Mucosa of rectum (tissue), 2 donors: Measurements from ENCODE around the gene RIOK1.
A peak's percentile ranks its signal among the peaks of the same experiment; 100 is the strongest.
"Not testable (repeated sequence)": the region's sequence is repeated elsewhere in the genome, so short reads cannot be mapped to it uniquely, and the experiment has no call there.

Experiments used
- H3K27ac ChIP-seq, 2 donors: one replicate each; pipeline ENCODE4 v1.7.0; 2013; ENCODE audit warnings: inconsistent platforms in 2 of 2, low read depth in 2 of 2, low read length in 2 of 2
- H3K27me3 ChIP-seq, 2 donors: one replicate each; pipeline ENCODE4 v1.7.0; 2013; ENCODE audit warnings: low read length in 2 of 2; ENCODE audit not compliant: control insufficient read depth in 2 of 2, insufficient read depth in 2 of 2
- H3K36me3 ChIP-seq, 2 donors: one replicate each; pipeline ENCODE4 v1.7.0; 2013; ENCODE audit warnings: low read length in 2 of 2; ENCODE audit not compliant: control insufficient read depth in 2 of 2, insufficient read depth in 2 of 2
- H3K4me1 ChIP-seq, 2 donors: one replicate each; pipeline ENCODE4 v1.7.0; 2013; ENCODE audit warnings: low read length in 2 of 2, mild to moderate bottlenecking in 1 of 2; ENCODE audit not compliant: control insufficient read depth in 2 of 2, insufficient read depth in 2 of 2
- H3K4me3 ChIP-seq, 2 donors: one replicate each; pipeline ENCODE4 v1.7.0; 2013; ENCODE audit warnings: low read length in 2 of 2
- H3K9ac ChIP-seq, 2 donors: one replicate each; pipeline ENCODE4 v1.7.0; 2013; ENCODE audit warnings: low read length in 2 of 2, low read depth in 1 of 2, mild to moderate bottlenecking in 1 of 2
- H3K9me3 ChIP-seq, 2 donors: one replicate each; pipeline ENCODE4 v1.7.0; 2013; ENCODE audit warnings: low read length in 2 of 2; ENCODE audit not compliant: control insufficient read depth in 2 of 2
- donor health status: healthy.
- donor health status: Normal muscosa, but diverticular disease.

The RIOK1 gene

DNA sequence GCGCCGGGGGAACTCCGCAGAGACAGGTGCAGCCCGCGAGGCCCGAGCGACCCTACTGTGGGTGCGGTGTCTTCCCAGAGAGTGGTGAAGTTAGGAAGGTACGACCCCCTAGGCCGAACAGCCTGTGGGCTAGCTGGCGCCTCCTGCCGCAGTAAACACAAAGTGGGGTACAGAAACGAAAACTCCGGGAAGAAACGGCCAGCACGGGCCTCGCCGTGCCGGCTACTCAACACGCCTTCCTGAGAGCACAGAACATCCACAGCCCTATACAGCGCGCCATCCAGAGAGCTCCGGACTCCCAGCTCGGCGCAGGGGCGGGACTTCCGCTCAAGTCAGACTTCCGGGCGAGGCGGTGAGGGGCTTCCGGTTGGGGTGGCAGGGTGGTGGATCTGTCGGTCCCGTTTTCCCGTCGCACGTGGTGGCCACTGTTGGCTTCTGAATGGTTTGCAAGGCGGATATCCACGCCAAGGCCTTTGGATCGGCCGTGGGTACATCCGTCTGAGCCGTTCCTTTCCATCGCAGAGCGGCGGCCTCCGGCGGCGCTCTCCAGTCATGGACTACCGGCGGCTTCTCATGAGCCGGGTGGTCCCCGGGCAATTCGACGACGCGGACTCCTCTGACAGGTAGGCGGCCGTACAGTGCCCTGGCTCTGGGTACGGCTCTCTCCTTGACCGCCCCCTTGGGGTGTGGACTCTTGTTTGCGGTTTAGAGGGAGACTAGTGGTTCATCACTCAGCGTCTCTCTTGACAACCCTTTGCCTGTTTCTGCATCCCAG lies at the start of gene RIOK1, which contains the start of gene CAGE1:
Gene RIOK1 (plus strand): TSS at position 358 of the 775 bp plus-strand sequence. CDS start 195 bp downstream, at position 553.
Gene CAGE1 (minus strand): TSS at position 292 of the 775 bp plus-strand sequence. CDS start 2,569 bp downstream, outside the sequence.
- H3K27me3 ChIP-seq, result no peaks in the 10 kb centered on the region
- H3K4me1 ChIP-seq, result peaks cover 11 to 18% of the 10 kb centered on the region in 2 donors
- peak within 1 kb of the TSS; percentile 96 to 97 for H3K4me3 ChIP-seq
- H3K9me3 ChIP-seq, result no peaks in the 10 kb centered on the region
- peak within 1 kb of the TSS; percentile 87 to 97 for H3K9ac ChIP-seq
- H3K27ac ChIP-seq, result peak within 1 kb of the TSS; percentile 97 to 99
- H3K36me3 ChIP-seq, result peaks cover 4 to 12% of the 10 kb centered on the region in 2 donors

DNA sequence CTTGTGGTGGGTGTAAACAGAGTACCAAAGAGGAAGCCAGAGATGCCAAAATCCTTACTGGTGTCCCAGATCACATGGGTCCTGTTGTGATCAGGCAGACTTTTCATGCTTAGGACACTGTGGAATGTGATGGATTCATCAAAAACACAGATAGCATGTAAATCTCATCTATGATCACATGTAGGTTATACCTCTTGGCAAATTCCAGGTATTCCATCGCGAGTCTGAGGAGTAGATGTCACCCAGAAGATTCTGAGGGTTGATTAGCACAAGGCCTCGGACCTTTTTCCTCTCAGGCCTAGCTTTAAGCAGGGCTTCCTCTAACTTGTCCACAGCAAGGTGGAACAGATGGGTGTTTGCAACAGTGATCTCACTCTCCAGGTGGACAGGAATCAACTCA lies 48.3 kb upstream of the RIOK1 start:
- H3K4me1 ChIP-seq, result no peaks in the 10 kb centered on the region
- H3K27ac ChIP-seq, result no peak overlapping the region
- H3K9ac ChIP-seq, result no peak overlapping the region
- no peaks in the 10 kb centered on the region for H3K27me3 ChIP-seq
- no peak overlapping the region for H3K4me3 ChIP-seq
- no peaks in the 10 kb centered on the region for H3K9me3 ChIP-seq
- H3K36me3 ChIP-seq, result no peaks in the 10 kb centered on the region

DNA sequence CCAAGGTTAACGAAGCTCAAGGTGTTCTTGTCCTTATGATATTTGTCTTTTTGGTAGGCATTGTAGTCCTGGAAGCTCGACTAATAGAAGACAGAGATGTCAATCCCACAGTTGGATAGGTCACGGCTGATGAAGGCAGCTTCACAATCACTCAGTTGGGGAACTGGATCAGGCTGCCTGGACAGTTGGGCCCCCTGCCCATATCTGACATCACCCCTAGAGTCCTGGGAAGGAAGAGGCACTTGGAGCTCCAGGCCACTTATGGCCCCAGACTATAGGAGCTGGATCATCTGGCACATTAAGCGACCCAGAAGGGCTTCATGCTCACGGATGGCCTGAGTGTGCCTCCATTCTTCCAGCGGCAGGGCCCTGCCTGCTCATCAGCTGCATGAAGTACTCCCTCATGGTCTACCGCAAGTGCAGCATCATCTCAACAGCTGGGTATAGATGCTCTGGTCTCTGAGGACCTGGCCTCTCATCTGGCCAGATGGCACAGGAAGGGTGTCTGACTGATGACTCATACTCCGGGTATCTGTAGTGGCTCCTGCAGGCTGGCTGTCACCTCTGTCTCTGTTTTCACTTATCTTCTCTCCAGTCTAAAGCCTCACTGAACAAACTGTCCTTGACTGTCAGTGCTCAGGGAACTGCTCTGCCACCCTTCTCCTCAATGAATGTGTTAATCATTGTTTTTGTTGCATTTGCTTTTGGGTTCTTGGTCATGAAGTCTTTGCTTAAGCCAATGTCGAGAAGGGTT lies 47.4 kb upstream of the RIOK1 start:
- H3K27me3 ChIP-seq, result no peaks in the 10 kb centered on the region
- H3K4me3 ChIP-seq, result no peak overlapping the region

DNA sequence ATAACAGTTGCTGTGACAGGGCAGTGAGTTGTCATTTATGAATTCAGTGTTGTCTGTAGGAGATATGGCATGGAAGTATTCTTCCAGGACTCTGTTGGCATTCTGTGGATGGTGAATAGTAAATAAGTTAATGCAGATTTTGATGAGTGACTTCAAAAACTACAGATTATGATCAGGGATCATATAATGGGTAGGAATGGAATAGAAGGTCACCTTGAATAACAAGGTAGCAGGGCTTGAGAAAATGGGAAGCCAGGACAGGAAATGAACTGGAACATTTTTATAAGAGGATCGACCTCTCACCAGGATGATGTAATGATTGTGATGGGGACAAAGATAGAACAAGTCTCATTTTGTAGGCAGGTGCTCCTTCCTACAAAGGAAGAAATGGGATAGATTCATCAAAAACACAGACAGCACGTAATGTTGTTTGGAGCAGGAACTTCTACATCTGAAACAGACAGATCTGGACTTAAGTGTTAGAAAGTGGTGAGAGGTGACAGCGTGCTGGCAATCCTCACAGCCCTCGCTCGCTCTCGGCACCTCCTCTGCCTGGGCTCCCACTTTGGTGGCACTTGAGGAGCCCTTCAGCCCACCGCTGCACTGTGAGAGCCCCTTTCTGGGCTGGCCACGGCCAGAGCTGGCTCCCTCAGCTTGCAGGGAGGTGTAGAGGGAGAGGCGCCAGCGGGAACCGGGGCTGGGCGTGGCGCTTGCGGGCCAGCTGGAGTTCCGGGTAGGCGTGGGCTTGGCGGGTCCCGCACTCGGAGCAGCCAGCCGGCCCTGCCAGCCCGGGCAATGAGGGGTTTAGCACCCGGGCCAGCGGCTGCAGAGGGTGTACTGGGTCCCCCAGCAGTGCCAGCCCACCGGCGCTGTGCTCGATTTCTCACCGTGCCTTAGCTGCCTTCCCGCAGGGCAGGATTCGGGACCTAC lies 45.8 kb upstream of the RIOK1 start:
- Histone ChIP-seq H3K4me1 (peaks cover 0 to 5% of the 10 kb centered on the region in 2 donors), H3K27me3 (no peaks in the 10 kb centered on the region), H3K36me3 (no peaks in the 10 kb centered on the region), H3K9ac (no peak overlapping the region), H3K4me3 (no peak overlapping the region), H3K27ac (no peak overlapping the region), H3K9me3 (no peaks in the 10 kb centered on the region)

More for the DNA sequence above, 47.4 kb upstream of the RIOK1 start:
- H3K9me3 ChIP-seq, result no peaks in the 10 kb centered on the region
- H3K9ac ChIP-seq, result no peak overlapping the region
- no peaks in the 10 kb centered on the region for H3K4me1 ChIP-seq
- H3K36me3 ChIP-seq, result no peaks in the 10 kb centered on the region
- no peak overlapping the region for H3K27ac ChIP-seq

DNA sequence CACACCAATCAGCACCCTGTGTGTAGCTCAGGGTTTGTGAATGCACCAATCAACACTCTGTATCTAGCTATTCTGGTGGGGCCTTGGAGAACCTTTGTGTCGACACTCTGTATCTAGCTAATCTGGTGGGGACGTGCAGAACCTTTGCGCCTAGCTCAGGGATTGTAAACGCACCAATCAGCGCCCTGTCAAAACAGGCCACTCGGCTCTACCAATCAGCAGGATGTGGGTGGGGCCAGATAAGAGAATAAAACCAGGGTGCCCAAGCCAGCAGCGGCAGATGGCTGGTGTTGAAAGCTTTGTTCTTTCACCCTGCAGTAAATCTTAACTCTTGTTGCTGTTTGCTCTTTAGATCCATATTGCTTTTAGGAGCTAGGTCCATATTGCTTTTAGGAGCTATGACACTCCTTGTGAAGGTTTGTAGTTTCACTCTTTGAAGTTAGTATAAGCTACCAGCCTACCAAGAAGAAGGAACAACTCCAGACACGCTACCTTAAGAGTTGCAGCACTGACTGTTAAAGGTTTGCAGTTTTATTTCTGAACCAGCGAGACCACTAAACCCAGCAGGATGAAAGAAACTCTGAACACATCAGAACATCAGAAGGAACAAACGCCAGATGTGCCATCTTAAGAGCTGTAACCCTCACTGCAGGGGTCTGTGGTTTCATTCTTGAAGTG lies 44.7 kb upstream of the RIOK1 start:
- H3K9me3 ChIP-seq, H3K36me3 ChIP-seq, H3K27me3 ChIP-seq, H3K9ac ChIP-seq, H3K27ac ChIP-seq, H3K4me1 ChIP-seq, H3K4me3 ChIP-seq: not testable (repeated sequence)

DNA sequence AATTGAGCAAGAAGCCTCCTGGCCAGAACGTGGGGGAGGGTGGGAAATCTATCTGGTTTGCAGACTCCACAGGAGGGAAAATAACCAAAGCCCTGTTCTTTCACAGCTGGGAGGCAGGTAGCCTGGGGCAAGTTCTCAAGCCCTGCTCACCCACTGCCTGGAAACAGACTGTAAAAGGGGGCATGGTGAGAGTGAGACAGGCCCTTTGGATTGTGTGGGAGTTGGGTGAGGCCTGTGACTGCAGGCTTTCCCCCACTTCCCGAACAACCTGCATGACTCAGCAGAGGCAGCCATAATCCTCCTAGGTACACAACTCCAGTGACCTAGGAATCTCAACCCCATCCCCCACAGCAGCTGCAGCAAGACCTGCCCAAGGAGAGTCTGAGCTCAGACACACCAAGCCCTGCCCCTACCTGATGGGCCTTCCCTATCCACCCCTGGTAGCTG lies 42.0 kb upstream of the RIOK1 start:
- not testable (repeated sequence) for H3K36me3 ChIP-seq, H3K4me1 ChIP-seq, H3K9me3 ChIP-seq, H3K9ac ChIP-seq, H3K27me3 ChIP-seq, H3K4me3 ChIP-seq
- peak overlapping the region in 1 of 2 donors; percentile 41 for H3K27ac ChIP-seq

DNA sequence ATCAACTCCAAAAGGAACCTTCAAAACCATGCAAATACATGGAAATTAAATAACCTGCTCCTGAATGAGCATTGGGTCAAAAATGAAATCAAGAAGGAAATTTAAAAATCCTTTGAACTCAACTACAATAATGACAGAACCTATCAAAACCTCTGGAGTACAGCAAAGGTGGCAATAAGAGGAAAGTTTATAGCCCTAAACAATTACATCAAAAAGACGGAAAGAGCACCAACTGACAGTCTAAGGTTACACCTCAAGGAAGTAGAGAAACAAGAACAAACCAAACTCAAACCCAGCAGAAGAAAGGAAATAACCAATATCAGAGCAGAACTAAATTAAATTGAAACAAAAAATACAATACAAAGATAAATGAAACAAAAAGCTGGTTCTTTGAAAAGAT lies 39.0 kb upstream of the RIOK1 start:
- not testable (repeated sequence) for H3K4me3 ChIP-seq, H3K36me3 ChIP-seq, H3K9me3 ChIP-seq, H3K27me3 ChIP-seq, H3K27ac ChIP-seq, H3K9ac ChIP-seq, H3K4me1 ChIP-seq

DNA sequence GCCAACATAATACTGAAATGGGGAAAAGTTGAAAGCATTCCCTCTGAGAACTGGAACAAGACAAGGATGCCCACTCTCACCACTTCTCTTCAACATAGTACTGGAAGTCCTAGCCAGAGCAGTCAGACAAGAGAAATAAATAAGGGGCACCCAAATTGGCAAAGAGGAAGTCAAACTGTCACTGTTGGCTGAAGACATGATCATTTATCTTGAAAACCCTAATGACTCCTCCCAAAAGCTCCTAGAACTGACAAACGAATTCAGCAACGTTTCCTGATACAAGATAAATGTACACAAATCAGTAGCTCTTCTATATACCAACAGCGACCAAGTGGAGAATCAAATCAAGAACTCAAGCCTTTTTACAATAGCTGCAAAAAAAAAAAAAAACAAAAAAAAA lies 37.7 kb upstream of the RIOK1 start:
- H3K4me1 ChIP-seq, H3K9ac ChIP-seq, H3K4me3 ChIP-seq, H3K27me3 ChIP-seq, H3K36me3 ChIP-seq, H3K9me3 ChIP-seq, H3K27ac ChIP-seq: not testable (repeated sequence)

DNA sequence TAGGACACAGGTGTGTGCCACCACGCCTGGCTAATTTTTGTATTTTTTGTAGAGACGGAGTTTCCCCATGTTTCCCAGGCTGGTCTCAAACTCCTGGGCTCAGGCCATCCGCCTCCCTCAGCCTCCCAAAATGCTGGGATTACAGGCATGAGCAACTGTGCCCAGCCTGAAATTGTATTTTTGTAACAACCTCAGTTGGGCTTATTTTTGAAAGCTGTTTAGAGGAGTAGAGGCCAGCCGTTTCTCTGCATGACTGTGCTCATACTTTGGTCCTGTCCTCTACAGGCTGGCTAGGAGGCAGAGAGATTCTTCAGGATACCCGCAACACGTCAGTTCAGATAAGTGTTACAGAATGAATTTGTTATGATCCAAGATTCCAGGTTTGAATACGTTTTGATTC lies 22.2 kb upstream of the RIOK1 start:
- Histone ChIP-seq H3K27ac (no peak overlapping the region), H3K36me3 (no peaks in the 10 kb centered on the region), H3K4me1 (no peaks in the 10 kb centered on the region), H3K4me3 (no peak overlapping the region), H3K27me3 (peaks cover 0 to 2% of the 10 kb centered on the region in 2 donors), H3K9ac (no peak overlapping the region), H3K9me3 (no peaks in the 10 kb centered on the region)
